ENCODE data around the gene C6orf47.
A peak's percentile ranks its signal among the peaks of the same experiment; 100 is the strongest.
"Not testable (repeated sequence)": the region's sequence is repeated elsewhere in the genome, so short reads cannot be mapped to it uniquely, and the experiment has no call there.

Gene C6orf47, protein sequence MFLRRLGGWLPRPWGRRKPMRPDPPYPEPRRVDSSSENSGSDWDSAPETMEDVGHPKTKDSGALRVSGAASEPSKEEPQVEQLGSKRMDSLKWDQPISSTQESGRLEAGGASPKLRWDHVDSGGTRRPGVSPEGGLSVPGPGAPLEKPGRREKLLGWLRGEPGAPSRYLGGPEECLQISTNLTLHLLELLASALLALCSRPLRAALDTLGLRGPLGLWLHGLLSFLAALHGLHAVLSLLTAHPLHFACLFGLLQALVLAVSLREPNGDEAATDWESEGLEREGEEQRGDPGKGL

GRCh38 chr6:31660381-31661261 lies at the start of gene C6orf47:
C6orf47 (minus strand) TSS chr6:31660778; CDS start chr6:31659947, 831 bp downstream.
- DNase-seq (ENCODE audit: low read depth) = peak; percentile 41

- DNase-seq (ENCODE audit: low read depth) = not testable (repeated sequence)
Measured at GRCh38 chr6:31709157-31709556, 48.6 kb upstream of the C6orf47 start.

DNA sequence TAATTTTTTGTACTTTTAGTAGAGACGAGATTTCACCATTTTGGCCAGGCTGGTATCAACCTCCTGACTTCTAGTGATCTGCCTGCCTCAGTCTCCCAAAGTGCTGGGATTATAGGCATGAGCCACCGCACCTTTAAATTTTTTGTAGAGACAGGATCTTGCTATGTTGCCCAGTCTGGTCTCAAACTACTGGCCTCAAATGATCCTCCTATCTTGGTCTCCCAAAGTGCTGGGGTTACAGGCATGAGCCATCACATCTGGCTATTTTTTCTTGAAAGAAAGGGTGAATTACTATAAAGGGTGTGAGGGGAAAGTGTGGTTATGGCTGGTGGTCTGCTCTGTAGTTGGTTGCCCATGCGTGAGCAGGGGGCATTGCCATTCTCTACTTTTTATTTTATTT lies 47.6 kb upstream of the C6orf47 start:
- no peak for DNase-seq (ENCODE audit: low read depth)

- no peak for DNase-seq (ENCODE audit: low read depth)
Measured at GRCh38 chr6:31707701-31708100, 47.1 kb upstream of the C6orf47 start.

GRCh38 chr6:31706599-31706998 lies 46.0 kb upstream of the C6orf47 start, which contains the start of gene LY6G6F:
LY6G6F (plus strand) TSS chr6:31706866; CDS start chr6:31706907, 41 bp downstream.
- no peak for DNase-seq (ENCODE audit: low read depth)

DNA sequence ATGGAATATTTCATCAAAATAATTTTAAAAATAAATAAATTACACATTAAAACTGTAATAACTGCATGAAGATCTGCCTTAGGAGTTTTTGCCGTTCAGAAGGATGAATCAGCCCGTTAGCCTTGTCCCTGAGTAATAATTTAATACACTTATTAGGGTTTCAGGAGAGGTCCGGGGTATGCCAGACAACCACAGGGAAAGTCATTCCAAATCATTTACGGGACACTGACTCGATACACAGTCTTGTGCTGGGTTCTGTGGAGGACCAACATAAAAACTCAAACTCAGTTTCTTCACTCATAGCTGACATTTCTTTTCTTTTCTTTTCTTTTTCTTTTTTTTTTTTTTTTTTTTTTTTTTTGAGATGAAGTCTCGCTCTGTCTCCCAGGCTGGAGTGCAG lies 45.4 kb upstream of the C6orf47 start:
- DNase-seq (ENCODE audit: low read depth) = no peak

GRCh38 chr6:31702819-31703716 lies 42.5 kb upstream of the C6orf47 start, which contains the start of gene ABHD16A:
ABHD16A (minus strand) TSS chr6:31703324; CDS start chr6:31703281, 43 bp downstream.
- peak; percentile 96 for DNase-seq (ENCODE audit: low read depth)

GRCh38 chr6:31702405-31702818 lies 41.8 kb upstream of the C6orf47 start:
- no peak for DNase-seq (ENCODE audit: low read depth)

- no peak for DNase-seq (ENCODE audit: low read depth)
Measured at GRCh38 chr6:31701666-31702404, 41.3 kb upstream of the C6orf47 start.

DNA sequence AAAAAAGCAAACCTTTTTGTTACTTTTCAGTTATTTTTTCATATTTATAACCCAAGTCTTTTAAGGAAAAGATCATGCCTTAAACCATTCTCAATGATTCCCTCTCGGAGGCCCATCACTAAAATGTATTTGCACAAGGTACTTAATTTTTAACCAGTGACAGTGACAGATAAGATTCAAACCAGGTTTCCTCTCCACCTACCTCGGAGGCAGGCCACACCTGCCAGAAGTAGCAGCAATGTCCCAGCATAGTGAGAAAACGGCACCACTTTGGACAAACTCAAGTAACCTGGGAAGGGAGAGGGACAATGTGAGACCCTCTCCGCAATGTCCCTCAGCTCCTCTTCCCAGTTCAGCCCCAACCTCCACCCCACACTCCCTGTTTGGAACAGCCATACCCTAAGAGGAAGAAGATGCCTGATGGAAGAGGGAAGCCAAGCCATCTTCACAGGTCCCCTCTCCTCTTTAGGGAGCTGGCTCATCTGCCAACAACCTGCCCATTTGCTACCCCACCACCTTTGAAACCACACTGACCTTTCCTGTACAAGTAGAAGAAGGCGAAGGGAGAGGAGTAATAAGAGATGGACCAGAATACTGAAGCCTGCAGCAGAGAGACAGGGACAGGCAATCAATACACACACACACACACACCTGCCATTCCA lies 40.3 kb upstream of the C6orf47 start:
- no peak for DNase-seq (ENCODE audit: low read depth)

GRCh38 chr6:31697555-31697954 lies 37.0 kb upstream of the C6orf47 start:
- DNase-seq (ENCODE audit: low read depth) = no peak

DNA sequence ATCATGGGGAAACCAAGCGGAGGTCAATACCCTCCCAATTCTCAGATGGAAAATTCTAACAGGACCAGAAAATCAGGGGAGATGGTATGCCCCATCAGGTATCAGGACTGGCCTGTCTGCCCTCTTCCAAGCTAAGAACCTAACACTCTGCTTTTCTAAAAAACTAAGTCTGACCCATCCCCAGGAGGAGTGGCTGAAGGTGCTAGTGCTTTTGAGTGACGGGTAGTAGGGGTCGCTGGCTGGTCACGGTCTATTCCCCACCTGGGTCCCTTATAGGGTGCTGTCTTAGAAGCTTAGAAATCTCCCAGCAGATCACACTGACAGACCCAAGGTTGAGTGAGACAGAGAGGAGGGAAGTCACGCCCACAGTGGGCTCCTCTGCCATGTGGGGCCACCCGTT lies 33.0 kb upstream of the C6orf47 start:
- DNase-seq (ENCODE audit: low read depth) = no peak

DNA sequence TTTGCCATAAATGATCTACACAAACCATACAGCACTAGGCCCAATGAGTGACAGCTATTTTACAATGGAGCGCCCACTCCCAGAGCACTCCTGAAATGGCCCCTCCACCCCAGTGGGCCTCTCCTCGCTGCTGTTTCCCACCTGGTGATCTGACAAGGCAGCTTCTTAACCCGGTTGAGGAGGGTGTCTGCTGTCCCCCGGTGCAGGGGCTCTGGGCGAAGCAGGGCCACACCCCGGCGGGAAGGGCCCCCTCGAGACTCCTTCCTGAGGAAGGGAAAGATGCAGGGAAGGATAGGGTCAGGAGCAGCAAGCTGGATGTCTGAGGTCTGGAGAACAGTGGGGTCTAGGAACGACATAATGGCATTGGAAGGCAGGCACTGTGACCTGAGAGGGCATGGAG lies 32.3 kb upstream of the C6orf47 start:
- DNase-seq (ENCODE audit: low read depth) = no peak

- no peak for DNase-seq (ENCODE audit: low read depth)
Measured at GRCh38 chr6:31692353-31692752, 31.8 kb upstream of the C6orf47 start.

DNA sequence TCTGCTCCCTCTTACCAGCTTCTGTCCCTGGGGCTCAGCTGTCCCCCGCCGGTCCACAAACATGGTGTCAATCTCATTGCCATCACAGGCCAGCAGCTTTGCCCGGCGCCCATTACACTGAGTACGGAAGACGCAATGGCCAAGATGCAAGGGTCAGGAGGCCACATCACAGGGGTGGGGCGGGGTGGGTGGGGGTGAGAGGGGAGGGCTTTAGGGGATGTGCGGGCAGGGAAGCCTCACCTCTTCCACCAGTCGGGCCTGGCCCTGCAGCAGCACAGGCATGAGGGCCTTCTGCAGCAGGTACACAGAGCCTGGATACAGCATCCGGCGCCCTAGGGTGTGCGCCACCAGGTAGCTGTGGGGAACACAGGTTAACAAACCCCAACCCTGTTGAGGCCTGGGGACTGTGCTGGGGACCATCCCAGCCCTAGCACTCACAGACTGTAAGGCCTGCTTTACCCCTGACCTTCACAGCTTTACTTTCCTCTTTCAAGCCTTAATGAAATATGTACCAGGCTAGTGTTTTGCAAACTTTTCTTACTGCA lies 31.1 kb upstream of the C6orf47 start:
- no peak for DNase-seq (ENCODE audit: low read depth)

GRCh38 chr6:31691078-31691463 lies 30.5 kb upstream of the C6orf47 start:
- DNase-seq (ENCODE audit: low read depth) = no peak

DNA sequence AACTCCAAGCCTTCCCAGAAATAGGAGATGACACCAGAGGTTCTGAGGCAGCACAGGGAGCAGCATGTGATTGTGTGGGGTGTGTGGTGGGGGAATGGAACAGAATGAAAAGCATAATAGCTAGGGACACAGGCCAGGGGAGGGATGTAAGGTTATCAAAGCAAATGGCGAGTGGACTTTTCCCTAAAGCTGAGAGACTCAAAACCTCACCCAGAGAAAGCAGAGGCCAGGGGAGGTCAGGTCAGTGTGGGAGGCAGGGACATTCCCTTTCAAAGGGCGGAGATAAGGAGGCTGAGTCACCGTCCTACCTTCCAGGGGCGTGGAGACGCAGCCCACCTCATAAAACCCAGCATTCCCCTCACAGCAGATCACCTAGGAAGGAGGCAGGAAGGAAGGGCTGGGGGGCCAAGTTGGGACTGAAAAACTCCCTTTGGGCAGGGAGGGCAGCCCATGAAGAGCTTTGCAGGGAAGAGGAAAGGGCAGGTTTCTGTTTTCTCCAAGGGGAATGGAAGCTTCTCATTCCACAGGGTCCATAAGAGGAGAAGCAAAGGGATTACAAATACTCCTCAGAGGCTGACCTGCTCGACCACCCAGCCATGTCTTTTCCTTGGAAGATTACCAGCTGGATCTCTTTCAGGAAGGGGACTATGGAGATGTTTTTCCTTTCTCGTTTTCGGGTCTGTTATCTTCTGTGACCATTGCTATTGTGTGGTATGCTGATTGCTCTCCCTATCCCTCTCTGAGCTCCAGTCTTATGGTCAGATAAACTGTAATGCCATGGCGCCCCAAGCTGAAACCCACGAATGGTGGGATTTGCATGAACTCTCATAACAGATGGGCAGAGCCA lies 29.9 kb upstream of the C6orf47 start:
- no peak for DNase-seq (ENCODE audit: low read depth)

DNA sequence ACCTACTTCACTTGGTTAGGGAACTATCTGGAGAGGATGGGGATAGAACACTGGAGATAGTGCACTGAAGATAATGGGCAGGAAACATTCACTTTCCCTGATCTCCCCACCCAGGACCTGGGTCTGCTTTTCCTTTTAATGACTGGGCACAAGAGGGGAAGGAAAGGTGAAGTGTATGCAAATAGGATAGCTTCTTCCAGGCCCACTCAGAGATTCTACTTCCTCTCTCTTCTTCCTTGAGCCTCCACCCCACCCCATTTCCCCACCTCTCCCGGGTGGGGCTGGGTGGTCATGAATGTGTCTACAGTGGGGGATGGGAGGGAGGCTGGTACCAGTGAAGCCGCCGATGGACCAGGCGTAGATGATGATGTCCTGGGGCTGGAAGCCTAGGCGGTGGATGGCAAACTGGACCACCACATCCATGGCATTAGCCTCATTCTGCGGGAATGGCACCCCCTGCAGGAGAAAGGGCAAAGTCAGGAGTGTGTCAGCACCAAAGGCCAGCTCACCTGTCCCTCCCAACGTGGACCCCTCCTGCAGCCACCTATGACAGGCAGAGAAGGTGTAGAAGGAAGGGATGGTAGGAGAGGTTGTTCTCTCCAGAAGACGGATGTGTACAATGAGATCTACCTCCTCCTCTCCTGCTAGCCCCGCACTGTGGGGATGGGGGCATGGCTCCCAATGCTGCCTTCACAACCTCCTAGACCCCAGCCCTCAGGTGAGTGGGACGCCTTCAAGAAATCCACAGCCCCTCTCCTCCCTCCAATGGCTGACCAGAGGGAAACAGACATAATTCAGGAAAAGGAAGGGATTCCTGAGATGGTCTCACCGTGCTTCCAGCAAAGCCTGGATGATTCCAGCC lies 28.9 kb upstream of the C6orf47 start:
- no peak for DNase-seq (ENCODE audit: low read depth)

Data from stimulated activated CD8-positive, alpha-beta memory T cell treated with anti-CD3 and anti-CD28 coated beads, Interleukin-7, amount 100 ng/mL, for 24 hours (primary cell).